Stimulated activated CD8-positive, alpha-beta memory T cell treated with anti-CD3 and anti-CD28 coated beads, Interleukin-4, amount 100 ng/mL, for 1 hour (primary cell): ENCODE data around the gene CNNM3.

ENCODE experiments used
- DNase-seq, 2 donors: peaks; one replicate each; pipeline ENCODE4 v3.0.0-alpha.2; 2020; ENCODE audit warnings: low read depth in 2 of 2, low spot score in 1 of 2

CNNM3 gene

DNA sequence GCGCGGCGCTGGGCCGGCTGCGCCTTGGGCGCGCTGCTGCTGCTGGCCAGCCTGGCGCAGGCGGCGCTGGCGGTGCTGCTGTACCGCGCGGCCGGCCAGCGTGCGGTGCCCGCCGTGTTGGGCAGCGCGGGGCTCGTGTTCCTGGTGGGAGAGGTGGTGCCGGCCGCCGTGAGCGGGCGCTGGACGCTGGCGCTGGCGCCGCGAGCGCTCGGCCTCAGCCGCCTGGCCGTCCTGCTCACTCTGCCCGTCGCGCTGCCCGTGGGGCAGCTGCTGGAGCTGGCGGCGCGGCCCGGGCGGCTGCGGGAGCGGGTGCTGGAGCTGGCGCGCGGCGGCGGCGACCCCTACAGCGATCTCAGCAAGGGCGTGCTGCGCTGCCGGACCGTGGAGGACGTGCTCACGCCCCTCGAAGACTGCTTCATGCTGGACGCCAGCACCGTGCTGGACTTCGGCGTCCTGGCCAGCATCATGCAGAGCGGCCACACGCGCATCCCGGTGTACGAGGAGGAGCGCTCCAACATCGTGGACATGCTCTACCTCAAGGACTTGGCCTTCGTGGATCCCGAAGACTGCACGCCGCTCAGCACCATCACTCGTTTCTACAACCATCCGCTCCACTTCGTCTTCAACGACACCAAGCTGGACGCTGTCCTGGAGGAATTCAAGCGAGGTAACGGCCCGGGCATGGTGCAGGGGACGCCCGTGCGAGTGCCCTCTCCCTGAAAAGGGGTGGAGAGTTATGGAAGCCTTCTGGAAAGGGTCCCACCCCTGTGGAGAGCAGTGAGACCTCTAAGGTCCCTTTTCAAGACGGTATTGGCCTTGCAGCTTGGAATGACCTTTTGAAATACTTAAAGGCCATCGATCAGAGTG, 1.0 kb downstream of the CNNM3 start:
- DNase-seq: no peak

DNA sequence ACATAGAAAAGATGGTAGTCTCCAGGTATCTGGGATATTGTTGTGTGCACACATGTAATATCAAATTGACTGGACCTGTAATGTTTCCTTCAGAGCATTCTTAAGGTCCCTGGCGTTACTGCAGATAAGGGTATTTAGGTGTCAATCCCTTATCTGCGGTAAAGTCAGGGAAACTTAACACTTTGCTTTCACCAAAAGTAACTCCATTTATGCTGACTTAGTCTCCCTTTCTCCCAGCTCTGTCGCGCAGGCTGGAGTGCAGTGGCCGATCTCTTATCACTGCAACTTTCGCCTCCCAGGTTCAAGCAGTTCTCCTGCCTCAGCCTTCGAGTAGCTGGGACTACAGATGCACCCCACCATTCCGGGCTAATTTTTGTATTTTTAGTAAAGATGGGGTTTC, 1.8 kb downstream of the CNNM3 start:
- no peak for DNase-seq

DNA sequence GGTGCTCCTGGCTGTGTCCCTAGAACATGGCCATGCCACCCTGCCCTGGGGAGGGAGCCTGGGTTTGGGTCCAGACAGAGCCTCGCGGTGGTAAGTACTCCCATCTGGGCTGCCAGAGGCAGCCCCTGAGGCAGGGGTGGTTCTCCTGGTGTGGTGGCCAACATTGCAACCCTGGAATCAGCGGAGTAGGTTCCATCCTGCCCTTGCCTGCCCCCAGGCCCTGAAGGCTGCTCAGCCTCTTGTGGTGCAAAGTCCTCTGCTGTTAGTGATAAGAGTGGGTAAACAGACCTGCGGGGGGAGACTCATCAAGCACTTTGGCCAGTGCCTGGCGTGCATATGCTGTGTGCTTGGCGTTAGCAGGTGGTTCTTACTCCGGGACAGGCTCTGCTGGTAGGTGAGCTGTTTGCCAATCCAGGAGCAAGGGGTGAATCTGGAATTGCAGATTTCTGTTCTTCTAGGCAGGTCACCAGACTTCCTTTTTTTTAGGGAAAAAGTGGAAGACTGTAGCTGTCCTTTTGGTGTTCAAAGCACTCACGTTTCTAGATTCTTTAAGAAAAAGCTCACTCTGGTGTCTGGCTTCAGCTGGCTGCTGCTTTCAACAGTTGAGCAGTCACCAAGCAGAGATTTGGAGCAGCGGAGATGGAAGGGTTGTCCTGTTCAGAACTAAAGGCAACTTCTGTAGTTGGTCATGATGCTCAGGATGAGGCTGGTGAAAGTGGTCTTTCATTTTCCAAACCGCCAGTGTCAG, 3.2 kb downstream of the CNNM3 start:
- no peak for DNase-seq

DNA sequence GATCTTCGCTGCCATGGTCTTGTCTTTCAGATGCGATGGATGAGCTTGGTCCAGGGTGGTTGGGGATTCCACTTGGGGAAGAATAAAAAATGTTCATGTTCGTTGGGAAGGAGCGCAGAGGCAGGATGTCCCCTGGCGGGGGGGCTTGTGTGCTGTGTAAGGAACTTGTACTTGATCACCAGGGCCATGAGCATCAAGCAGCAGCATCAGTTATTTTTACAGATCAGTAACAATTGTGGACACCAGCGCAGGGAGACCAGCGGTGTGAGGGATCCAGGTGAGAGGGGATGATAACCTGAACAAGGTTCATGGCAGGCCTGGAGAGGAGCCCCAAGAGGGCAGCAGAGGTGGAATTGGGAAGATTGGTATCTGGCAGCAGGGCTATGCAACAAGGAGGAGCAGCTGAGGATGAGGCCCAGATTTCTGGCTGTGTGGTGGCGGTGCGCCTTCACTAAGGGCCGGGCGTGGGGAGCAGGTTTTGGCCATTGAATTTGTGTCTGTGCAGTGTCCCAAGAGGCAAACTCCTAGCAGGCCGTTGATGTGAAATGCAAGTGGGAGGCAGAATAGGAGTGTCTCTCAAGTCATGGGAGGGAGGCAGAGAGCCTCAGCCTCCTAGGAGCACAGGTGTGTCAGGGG, 3.9 kb downstream of the CNNM3 start:
- DNase-seq: no peak

DNA sequence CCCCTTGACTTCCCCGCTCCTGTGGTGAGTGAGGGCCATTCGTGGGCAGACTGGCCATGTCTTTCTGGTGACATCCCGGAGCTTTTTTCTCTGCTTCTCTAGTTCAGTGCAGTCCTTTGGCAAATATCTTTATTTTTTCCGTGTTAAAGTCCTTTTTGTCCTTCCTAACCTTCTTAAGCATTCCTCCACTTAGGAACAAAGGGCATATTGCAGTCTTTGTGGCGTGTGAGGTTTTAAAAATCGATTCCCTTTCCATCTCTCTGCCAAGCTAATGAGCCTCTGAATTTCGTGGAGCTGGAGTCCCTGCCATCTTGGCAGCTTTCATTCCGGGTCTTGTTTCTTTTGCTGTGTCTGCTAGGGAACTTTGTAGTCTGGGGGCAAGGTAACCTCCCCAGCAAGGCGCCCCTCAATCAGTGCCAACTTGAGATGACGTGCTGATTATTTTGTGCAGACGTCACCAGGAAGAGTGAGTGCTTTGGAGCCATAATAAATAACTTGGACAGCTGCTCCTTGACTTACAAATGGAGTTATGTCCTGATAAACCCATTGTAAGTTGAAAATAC, 5.1 kb downstream of the CNNM3 start:
- DNase-seq: no peak

DNA sequence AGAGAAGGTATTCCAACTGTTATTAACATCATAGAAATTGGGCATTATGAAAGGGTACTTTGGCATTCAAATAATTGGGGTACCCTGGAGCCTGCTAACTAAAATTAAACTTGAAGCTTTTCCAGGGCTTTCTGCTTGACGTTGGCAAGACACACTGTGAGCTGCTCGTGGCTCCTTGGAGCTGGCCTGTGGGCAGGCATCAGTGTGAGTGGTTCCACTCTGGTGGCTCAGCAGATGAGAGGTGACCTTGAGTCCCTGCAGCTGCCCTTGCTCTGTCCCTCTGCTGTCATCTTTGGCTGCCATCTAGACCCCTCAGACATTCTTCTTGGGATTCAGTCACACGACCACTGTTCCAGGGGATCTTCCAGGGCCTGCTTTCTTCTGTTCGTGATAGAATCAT, 6.7 kb downstream of the CNNM3 start:
- DNase-seq: no peak

DNA sequence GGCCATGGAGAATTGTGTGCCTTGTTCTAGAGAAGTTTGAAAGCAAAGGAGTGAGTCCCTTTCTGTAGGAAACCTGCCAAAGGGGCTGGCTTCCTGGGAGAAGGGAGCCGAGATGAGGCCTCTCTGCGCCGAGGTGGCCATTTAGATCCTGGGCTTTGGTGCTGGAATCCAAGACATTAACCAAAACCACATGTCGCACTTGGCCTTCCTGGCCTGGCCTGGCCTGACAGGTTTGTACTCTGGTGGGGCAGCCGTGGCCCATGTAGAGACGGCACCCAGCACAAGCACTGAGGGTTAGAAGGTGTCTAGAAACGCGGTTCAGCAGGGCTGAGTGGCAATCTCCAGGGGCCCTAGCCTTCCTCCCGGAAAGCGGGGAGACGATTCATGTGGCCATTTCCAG, 7.1 kb downstream of the CNNM3 start:
- DNase-seq: no peak

DNA sequence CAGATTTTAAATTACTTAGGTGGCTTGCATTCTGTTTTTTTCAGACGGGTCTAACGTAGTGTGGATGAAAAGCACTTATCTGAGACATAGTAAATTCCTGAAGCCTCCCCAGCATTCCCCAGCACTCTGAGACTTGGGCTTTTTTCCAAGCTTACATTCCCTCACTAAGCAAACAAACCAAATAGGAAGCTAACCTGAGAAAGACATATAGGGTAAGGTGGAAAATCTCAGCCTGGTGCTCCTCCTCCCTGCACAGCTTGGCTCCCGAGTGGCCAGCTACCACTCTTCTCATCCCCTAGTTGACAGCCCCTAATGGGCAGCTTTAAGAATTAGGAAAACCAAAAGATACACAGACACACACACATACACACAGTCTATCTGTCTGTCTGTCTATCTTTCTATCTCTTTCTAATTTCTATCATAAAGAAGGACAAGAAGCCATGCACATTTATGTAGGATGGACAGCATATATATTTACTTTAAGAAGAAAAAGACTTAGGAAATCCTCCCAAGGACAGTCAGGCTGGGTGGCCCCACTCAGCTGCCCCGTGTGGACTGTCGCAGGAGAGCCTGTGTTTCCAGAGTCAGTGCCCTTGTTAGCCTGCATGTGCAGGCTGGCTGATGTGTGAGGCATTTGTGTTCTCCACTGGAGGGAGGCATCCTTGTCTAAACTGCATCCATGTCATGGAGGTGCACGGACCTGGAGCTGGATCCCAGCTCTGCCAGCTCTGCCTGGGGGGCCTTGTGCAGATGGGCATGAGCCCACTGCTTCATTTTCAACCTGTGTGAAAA, 8.2 kb downstream of the CNNM3 start:
- DNase-seq: no peak

DNA sequence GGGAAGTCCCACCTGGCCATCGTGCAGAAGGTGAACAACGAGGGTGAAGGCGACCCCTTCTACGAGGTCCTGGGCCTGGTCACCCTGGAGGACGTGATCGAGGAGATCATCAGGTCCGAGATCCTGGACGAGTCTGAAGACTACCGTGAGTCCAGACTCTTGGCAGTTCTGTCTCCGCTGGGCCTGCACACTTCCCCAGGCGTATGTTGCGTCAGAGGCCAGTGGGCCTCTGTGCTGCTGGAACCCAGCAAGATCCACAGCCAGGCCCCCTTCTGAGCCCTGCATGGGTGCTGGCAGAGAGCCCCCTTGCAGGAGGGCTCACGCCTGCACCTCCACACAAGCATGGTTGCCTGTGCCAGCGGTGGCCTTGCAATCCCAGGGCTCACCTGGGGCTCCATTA, 9.0 kb downstream of the CNNM3 start:
- DNase-seq: no peak

DNA sequence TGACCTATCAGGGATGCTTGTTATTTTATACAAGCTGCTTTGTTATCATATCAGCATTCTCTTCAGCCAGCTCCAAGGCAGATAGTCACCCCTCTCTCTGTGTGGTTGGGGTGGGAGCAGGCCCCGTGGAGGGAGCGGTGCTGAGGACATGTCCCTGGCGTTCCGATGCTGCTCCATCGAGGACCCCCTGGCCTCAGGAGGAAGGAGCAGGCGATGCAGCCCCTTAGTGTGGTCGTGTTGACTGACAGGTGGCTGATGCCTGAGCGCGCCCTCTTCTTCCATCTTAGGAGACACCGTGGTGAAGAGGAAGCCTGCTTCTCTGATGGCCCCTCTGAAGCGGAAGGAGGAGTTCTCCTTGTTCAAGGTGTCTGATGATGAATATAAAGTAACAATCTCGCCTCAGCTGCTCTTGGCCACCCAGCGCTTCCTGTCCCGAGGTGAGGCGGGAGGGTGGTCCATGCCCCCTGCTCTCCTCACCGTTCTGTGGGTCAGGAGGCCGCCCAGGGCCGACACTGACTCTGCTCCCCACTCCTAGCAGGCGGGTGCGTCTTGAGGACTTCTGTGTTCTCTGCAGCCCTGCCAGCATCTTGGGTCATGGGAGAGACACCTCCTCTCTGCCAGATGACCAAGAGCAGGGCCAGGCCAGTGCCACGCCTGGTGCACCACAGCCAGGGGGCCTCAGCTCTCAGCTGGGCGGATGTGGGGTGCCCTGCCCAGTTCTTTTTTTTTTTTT, 10.6 kb downstream of the CNNM3 start:
- DNase-seq: no peak

DNA sequence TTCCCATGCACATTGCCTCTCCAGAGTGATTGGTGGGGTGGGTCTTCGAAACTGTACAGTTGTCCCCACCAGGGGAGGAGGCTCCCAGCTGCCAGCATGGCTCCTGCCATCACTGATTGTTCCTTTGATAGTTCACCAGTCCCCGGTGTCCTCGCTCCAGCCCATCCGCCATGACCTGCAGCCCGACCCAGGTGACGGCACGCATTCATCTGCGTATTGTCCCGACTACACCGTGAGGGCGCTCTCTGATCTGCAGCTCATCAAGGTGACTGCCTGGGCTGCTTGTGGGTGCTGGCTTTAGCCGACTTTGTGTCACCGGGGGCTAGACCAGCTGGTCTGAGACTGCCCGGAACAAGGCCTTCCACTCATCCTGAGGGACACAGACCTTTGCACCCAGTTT, 12.4 kb downstream of the CNNM3 start:
- no peak for DNase-seq

DNA sequence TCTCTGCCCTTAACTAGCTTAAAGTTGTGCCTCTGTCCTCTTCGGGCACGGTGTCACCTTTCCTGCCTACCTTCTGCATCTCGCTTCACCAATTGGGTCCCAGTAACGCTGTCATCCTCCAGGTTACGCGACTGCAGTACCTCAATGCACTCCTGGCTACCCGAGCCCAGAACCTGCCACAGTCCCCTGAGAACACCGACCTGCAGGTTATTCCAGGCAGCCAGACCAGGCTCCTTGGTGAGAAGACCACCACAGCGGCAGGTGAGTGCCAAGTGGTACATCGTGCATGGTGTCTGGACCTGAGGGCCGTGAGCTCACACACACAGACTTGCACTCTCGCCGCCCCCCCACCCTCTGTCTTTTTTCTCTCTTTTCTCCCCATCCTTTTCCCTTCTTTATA, 12.8 kb downstream of the CNNM3 start:
- no peak for DNase-seq

DNA sequence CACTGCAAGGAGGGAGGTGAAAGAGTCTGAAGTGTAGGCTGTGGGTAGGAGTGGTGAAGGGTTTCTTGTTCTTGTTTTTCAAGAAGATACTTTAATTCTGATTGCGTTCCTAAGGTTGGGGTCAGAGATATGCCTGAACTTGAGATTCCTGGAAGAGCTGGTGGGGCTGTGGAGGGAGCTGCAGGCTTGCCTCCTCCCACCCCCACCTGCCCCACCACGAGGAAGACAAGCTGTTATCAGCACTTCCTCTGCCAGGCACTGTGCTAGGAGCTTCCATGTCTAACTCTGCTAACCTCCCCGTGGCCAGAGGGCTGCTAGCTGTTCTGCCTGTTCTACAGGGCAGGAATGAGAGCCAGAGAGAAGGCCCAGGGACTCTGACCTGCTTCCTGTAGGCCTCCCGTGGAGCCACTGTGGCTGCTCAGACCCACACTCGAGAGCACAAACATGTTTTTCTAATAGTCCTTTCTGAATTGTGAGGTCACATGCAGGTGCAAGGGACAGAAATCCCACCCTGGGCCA, 14.0 kb downstream of the CNNM3 start:
- DNase-seq: no peak

DNA sequence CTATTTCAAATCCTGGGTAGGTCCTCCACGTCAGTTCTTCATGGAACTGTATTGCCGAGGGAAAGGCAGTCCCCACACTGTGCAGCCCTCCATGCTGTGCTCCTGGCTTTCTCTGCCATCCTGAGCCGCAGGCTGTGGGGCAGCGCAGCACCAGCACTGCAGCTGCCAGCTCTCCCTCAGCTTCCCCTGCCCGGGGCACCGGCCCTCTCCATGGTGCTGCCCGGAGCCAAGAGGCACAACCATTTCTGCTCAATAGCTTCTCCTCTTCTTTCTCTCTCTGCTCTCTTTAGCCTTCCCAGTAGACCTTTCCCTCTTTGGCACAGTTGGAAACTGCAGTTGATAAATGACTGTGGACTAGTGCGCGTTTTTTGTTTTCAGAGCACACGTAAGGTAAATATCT, 15.6 kb downstream of the CNNM3 start:
- no peak for DNase-seq

DNA sequence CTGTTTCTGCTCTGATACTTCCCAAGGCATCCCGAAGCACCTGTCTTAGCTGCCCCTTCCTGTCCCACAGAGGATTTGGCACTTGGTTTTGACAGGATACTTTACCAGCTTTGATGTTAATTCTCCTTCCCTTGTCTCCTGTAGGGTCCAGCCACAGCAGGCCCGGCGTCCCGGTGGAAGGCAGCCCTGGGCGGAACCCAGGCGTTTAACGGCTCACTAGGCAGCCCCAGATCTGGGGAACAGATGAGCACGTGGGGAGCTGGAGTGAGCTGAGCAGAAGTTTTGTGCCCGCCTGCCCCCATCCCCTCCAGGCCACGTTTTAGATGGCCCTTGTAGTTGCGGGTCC, 16.3 kb downstream of the CNNM3 start:
- DNase-seq: no peak

DNA sequence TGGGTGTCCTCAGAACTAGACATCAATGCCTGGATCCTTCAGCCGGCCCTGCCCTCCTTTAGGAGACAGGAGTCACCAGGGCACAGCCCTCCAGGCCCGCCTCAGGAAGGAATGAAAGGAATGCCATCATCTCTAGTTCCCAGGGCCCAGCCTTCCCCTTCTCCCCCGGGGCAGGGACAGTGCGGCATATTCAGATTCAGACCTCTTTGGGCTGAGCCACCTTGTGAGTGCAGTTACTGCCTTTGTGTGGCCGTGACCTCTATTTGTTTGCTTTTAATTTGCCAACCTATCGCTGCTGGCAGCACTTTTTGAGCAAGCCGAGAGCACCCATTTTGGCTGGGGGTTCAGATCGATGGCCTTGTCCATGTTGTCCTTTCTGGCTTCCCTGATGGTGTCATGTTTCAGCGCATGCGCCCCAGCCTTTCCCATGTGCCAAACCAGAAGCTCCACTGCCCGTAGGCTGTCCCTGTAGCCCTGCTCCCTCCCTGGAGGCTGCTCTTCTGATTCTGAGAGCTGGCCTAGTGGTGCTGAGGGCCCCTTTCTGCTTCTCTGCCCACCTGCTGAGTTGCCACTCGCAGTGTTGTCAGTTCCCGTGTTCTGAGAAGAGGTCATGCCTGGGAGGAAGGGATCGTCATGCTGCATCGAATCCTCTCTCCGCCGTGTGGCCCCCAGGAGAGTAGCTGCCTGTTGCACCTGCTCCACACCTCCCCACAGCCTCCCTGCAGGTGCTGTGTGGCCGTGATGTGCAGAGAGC, 16.9 kb downstream of the CNNM3 start:
- no peak for DNase-seq

DNA sequence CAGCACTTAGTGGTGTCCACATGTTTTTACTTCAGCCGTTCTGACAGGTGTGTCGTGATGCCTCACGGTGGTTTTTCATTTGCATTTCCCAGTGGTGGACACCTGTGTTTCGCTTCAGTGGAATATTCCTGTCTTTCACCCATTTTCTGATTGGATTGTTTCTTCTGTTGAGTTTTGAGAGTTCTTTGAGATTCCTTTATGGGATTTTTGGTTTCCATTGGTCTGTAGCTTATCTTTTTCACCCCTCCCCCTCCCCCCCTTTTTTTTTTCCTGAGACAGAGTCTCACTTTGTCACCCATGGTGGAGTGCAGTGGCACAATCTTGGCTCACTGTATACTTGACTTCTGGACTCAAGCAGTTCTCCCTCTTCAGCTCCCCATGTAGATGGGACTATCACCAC, 19.8 kb downstream of the CNNM3 start:
- no peak for DNase-seq

DNA sequence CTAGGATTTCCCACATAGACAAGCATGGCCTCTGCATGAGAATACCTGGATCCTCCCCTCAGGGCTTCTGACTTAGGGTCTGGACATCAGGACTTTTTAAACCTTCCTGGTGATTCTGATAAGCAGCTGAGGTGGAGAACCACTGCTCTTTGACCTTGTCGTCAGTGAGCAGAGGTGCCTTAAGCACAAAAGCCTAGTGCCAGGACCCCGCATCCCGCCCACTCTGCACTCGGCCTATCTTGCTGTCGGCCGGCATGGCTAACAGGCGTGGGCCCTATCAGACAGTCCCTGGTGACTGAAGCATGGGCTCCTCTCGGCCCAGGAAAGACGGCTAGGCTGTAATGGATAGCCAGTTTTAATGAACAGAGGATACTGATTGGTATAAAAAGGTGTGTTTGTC, 21.5 kb downstream of the CNNM3 start:
- DNase-seq: no peak
